GM23248 (cell line): ENCODE data around the gene USP32.
"Not testable (repeated sequence)": the region's sequence is repeated elsewhere in the genome, so short reads cannot be mapped to it uniquely, and the experiment has no call there.

Experiments used
- EZH2 ChIP-seq: fragments of 200-600 bp; sonication (generic); IDR thresholded peaks from 2 replicates; pipeline ENCODE4 v1.6.1; 2018; ENCODE audit warnings: antibody characterized with exemption, mild to moderate bottlenecking; ENCODE audit not compliant: insufficient read depth, poor library complexity, severe bottlenecking
- EZH2phosphoT487 ChIP-seq: fragments of 200-600 bp; sonication (generic); IDR thresholded peaks from 2 replicates; pipeline ENCODE4 v1.6.1; 2018; ENCODE audit warnings: antibody characterized with exemption, moderate library complexity, mild to moderate bottlenecking, low read depth; ENCODE audit not compliant: insufficient read depth

- TF ChIP-seq EZH2, EZH2phosphoT487: not testable (repeated sequence)
Measured at GRCh38 chr17:60218774-60219173, 173.2 kb downstream of the USP32 start.
